Progenitor cell of endocrine pancreas (in vitro differentiated cells): ENCODE data around the gene S100A16. TPM values are rescaled to one million over a fixed set of nuclear protein-coding genes. Genes with fewer than 3 reads are reported as not detected.
"Not testable (repeated sequence)": the region's sequence is repeated elsewhere in the genome, so short reads cannot be mapped to it uniquely, and the experiment has no call there.

Experiments used
- DNase-seq: peaks from one replicate; pipeline ENCODE4 v3.0.0; 2021; ENCODE audit warnings: low spot score; ENCODE audit not compliant: unreplicated experiment
- H3K27ac Mint-ChIP-seq: 2 replicates; pipeline ENCODE4 v1.8.0; 2021; ENCODE audit warnings: mild to moderate bottlenecking, moderate library complexity, mixed read lengths
- H3K27me3 Mint-ChIP-seq: 2 replicates; pipeline ENCODE4 v1.8.0; 2021; ENCODE audit warnings: mixed read lengths
- H3K36me3 Mint-ChIP-seq: 2 replicates; pipeline ENCODE4 v1.8.0; 2022; ENCODE audit warnings: mixed read lengths; ENCODE audit not compliant: insufficient read depth
- H3K4me1 Mint-ChIP-seq: 2 replicates; pipeline ENCODE4 v1.8.0; 2021; ENCODE audit warnings: low read depth, mixed read lengths
- H3K4me3 Mint-ChIP-seq: 2 replicates; pipeline ENCODE4 v1.8.0; 2021; ENCODE audit warnings: low read depth, mild to moderate bottlenecking, moderate library complexity, mixed read lengths
- H3K9me3 Mint-ChIP-seq: 2 replicates; pipeline ENCODE4 v1.8.0; 2021; ENCODE audit warnings: low read depth, mixed read lengths
- CTCF ChIP-seq: fragments of 200-600 bp; sonication (generic); IDR thresholded peaks from one replicate; pipeline ENCODE4 v1.5.0; 2021; ENCODE audit warnings: antibody characterized with exemption, mild to moderate bottlenecking; ENCODE audit not compliant: unreplicated experiment
- total RNA-seq: library from RNA; stranded (reverse); gene quantifications from 2 replicates; pipeline ENCODE4 v1.2.1, GENCODE V29; 2021

S100A16 gene
- total RNA-seq, 1 donor from 2014 or later, result 46.8 TPM

GRCh38 chr1:153566414-153567371, 46.2 kb downstream of the S100A16 start:
- Mint-ChIP-seq H3K36me3 (no peaks in the 10 kb centered on the region), H3K9me3 (no peaks in the 10 kb centered on the region), H3K27ac (peak overlapping the region; percentile 97), H3K4me1 (peaks cover 35% of the 10 kb centered on the region), H3K4me3 (peak overlapping the region; percentile 41), H3K27me3 (no peaks in the 10 kb centered on the region)
- TF ChIP-seq CTCF, result no peak
- DNase-seq, result peak; percentile 38

- H3K4me1 Mint-ChIP-seq, result peaks cover 30% of the 10 kb centered on the region
- peak within 1 kb of the TSS; percentile 41 for H3K4me3 Mint-ChIP-seq
Observed at GRCh38 chr1:153565529-153566374, 47.2 kb downstream of the S100A16 start, which contains the start of gene S100A2. Gene S100A2, minus strand, starts transcription at chr1:153565844. Its CDS starts 1,967 bp downstream, at chr1:153563877.

GRCh38 chr1:153563991-153564390, 48.9 kb downstream of the S100A16 start:
- H3K4me3 Mint-ChIP-seq, result no peak overlapping the region
- no peak overlapping the region for H3K27ac Mint-ChIP-seq
- TF ChIP-seq CTCF, result no peak
- H3K4me1 Mint-ChIP-seq, result peaks cover 28% of the 10 kb centered on the region
- H3K27me3 Mint-ChIP-seq, result no peaks in the 10 kb centered on the region
- no peaks in the 10 kb centered on the region for H3K36me3 Mint-ChIP-seq
- DNase-seq, result no peak
- H3K9me3 Mint-ChIP-seq, result no peaks in the 10 kb centered on the region

More at GRCh38 chr1:153565529-153566374, 47.2 kb downstream of the S100A16 start, which contains the start of gene S100A2:
- Mint-ChIP-seq H3K27ac (peak within 1 kb of the TSS; percentile 97), H3K9me3 (no peaks in the 10 kb centered on the region), H3K27me3 (no peaks in the 10 kb centered on the region), H3K36me3 (no peaks in the 10 kb centered on the region)
- TF ChIP-seq CTCF, result no peak
- no peak for DNase-seq

GRCh38 chr1:153563483-153563901, 49.4 kb downstream of the S100A16 start:
- Mint-ChIP-seq H3K27me3 (no peaks in the 10 kb centered on the region), H3K4me1 (peaks cover 23% of the 10 kb centered on the region), H3K4me3 (no peak overlapping the region), H3K36me3 (no peaks in the 10 kb centered on the region), H3K9me3 (no peaks in the 10 kb centered on the region), H3K27ac (peak overlapping the region; percentile 77)
- DNase-seq, result no peak
- TF ChIP-seq CTCF, result no peak

- H3K9me3 Mint-ChIP-seq, H3K4me3 Mint-ChIP-seq, DNase-seq, H3K27me3 Mint-ChIP-seq, H3K27ac Mint-ChIP-seq, H3K36me3 Mint-ChIP-seq: not testable (repeated sequence)
- H3K4me1 Mint-ChIP-seq, result peaks cover 13% of the 10 kb centered on the region
Observed at GRCh38 chr1:153562021-153562420, 50.9 kb downstream of the S100A16 start.
